K562 (cell line): ENCODE results near the gene MCCD1. TPM values are rescaled to one million over a fixed set of nuclear protein-coding genes. Genes with fewer than 3 reads are reported as not detected.
A peak's percentile ranks its signal among the peaks of the same experiment; 100 is the strongest.

Source experiments
- ARID3B ChIP-seq: fragments of 250-450 bp; sonication (Bioruptor Pico); IDR thresholded peaks from 2 replicates; pipeline ENCODE4 v1.4.0; 2020; ENCODE audit warnings: borderline replicate concordance
- HMGXB4 ChIP-seq: sonication (generic); formaldehyde crosslinking; IDR thresholded peaks from 2 replicates; pipeline ENCODE4 v1.8.1; 2023; ENCODE audit warnings: mild to moderate bottlenecking, missing genetic modification reagents
- KAT7 ChIP-seq: sonication (generic); formaldehyde crosslinking; IDR thresholded peaks from 2 replicates; pipeline ENCODE4 v1.8.0; 2022; ENCODE audit warnings: missing genetic modification reagents, mild to moderate bottlenecking, borderline replicate concordance
- MAFK ChIP-seq: IDR thresholded peaks from 2 replicates; pipeline ENCODE4 v1.6.1; 2011; ENCODE audit warnings: low read length, improper control_type of control experiment
- NCOR1 ChIP-seq: fragments of 450-650 bp; IDR thresholded peaks from 2 replicates; pipeline ENCODE4 v1.6.1; 2016; ENCODE audit warnings: mild to moderate bottlenecking, moderate library complexity
- NFIX ChIP-seq: fragments of 250-450 bp; sonication (Bioruptor Pico); IDR thresholded peaks from 2 replicates; pipeline ENCODE4 v1.4.0; 2020; ENCODE audit warnings: low read depth, mild to moderate bottlenecking, moderate library complexity
- RAD51 ChIP-seq: fragments of 450-650 bp; IDR thresholded peaks from 2 replicates; pipeline ENCODE4 v1.7.1; 2016; ENCODE audit warnings: low read depth, mild to moderate bottlenecking, borderline replicate concordance
- SRSF3 ChIP-seq: fragments of 200-400 bp; formaldehyde crosslinking; IDR thresholded peaks from 2 replicates; pipeline ENCODE4 v1.6.1; 2016; ENCODE audit warnings: mild to moderate bottlenecking, low read length, moderate library complexity; ENCODE audit not compliant: insufficient read depth
- STAT5B ChIP-seq: fragments of 250-450 bp; sonication (Bioruptor Pico); IDR thresholded peaks from 2 replicates; pipeline ENCODE4 v1.8.0; 2021; ENCODE audit warnings: mild to moderate bottlenecking, inconsistent platforms
- ZEB2 ChIP-seq: fragments of 450-650 bp; IDR thresholded peaks from 2 replicates; pipeline ENCODE4 v1.6.1; 2016
- ZNF175 ChIP-seq: fragments of 200-800 bp; sonication (Bioruptor generic); IDR thresholded peaks from 2 replicates; pipeline ENCODE4 v1.6.1; 2016; ENCODE audit warnings: low read depth, mild to moderate bottlenecking, missing genetic modification characterization, missing compliant biosample characterization
- ZNF274 ChIP-seq: IDR thresholded peaks from 2 replicates; pipeline ENCODE4 v1.6.1; 2011; ENCODE audit warnings: low read depth, mild to moderate bottlenecking, low read length, moderate library complexity, borderline replicate concordance
- ZNF408 ChIP-seq: fragments of 250-450 bp; sonication (Bioruptor Pico); IDR thresholded peaks from 2 replicates; pipeline ENCODE4 v1.4.0; 2020; ENCODE audit warnings: low read depth, mild to moderate bottlenecking, moderate library complexity
- polyA plus RNA-seq, 8 experiments: library from polyadenylated mRNA; depleted of rRNA in 4 of 8; stranded (reverse) in 5 of 8; unstranded in 3 of 8; fragments of >200 nt; fragmentation: Nextera tagmentation in 2 of 8; fragmentation: Illumina TruSeq in 1 of 8; extraction: Ambion mirVana in 2 of 8; extraction: Trizol in 1 of 8; gene quantifications; 2 replicates each; pipeline versions ENCODE4 v1.2.1 to v1.2.3, GENCODE V29; 2011 to 2014; ENCODE audit warnings: inconsistent platforms in 1 of 8, missing spikeins in 1 of 8
- total RNA-seq, 7 experiments: library from RNA; depleted of rRNA in 6 of 7; stranded (reverse); fragments of >200 nt in 6 of 7; fragmentation: Illumina TruSeq in 2 of 7; extraction: Trizol in 2 of 7; gene quantifications; 2 replicates each; pipeline versions ENCODE4 v1.2.1 to v1.2.3, GENCODE V29; 2011 to 2021; ENCODE audit warnings: low replicate concordance in 1 of 7
- TF ChIP-seq, protein P1 (sequence below), 2 experiments: fragments of 450-650 bp; IDR thresholded peaks; 2 replicates each; pipeline ENCODE4 v1.6.1; 2016; ENCODE audit warnings: mild to moderate bottlenecking in 2 of 2, borderline replicate concordance in 1 of 2, low read depth in 1 of 2, moderate library complexity in 1 of 2

The MCCD1 gene
- total and polyA plus RNA-seq, 9 of the 15 experiments (the other 6 are each of a cell fraction or from before 2014, with no cell fraction given) = not detected

GRCh38 chr6:31541658-31542521 is 13.1 kb downstream of the MCCD1 start, which contains the start of gene DDX39B (continued):
- TF ChIP-seq, protein P1, sequence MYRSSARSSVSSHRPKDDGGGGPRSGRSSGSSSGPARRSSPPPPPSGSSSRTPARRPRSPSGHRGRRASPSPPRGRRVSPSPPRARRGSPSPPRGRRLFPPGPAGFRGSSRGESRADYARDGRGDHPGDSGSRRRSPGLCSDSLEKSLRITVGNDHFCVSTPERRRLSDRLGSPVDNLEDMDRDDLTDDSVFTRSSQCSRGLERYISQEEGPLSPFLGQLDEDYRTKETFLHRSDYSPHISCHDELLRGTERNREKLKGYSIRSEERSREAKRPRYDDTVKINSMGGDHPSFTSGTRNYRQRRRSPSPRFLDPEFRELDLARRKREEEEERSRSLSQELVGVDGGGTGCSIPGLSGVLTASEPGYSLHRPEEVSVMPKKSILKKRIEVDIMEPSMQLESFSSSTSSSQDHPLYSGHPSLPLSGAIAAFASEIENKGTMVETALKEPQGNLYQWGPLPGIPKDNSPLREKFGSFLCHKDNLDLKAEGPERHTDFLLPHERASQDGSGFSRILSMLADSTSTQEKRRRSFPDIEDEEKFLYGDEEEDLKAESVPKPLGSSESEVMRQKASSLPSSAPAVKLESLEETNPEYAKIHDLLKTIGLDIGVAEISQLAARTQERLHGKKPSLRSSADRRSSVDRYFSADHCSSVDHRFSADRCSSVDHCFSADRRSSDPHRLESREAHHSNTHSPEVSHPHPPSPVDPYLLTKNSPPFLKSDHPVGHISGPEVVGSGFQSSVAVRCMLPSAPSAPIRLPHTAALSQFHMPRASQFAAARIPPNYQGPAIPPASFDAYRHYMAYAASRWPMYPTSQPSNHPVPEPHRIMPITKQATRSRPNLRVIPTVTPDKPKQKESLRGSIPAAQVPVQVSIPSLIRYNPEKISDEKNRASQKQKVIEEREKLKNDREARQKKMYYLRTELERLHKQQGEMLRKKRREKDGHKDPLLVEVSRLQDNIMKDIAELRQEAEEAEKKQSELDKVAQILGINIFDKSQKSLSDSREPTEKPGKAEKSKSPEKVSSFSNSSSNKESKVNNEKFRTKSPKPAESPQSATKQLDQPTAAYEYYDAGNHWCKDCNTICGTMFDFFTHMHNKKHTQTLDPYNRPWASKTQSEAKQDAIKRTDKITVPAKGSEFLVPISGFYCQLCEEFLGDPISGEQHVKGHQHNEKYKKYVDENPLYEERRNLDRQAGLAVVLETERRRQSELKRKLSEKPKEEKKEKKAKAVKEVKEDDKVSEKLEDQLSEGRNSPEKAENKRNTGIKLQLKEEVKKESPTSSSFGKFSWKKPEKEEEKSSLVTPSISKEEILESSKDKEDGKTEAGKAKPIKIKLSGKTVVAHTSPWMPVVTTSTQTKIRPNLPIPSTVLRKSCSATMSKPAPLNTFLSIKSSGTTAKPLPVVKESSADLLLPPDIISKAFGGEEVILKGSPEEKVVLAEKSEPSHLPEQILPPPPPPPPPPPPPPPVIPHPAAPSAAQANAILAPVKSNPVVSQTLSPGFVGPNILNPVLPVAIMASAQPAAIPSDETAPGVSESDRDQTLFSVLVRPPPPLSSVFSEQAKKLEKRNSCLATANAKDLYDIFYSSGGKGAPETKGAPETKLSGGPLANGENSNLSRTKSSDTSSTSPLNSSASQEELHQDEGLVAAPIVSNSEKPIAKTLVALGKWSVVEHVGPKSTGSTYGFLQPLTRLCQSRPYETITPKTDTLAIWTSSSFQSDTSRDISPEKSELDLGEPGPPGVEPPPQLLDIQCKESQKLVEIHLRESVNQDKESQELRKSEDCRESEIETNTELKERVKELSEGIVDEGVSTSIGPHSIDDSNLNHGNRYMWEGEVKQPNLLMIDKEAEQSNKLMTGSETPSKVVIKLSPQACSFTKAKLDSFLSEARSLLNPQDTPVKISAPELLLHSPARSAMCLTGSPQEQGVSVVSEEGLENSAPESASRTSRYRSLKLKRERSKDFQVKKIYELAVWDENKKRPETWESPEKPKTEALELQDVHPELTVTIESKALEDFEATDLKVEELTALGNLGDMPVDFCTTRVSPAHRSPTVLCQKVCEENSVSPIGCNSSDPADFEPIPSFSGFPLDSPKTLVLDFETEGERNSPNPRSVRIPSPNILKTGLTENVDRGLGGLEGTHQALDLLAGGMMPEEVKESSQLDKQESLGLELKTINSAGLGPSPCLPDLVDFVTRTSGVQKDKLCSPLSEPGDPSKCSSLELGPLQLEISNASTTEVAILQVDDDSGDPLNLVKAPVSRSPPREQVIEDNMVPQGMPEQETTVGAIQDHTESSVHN (IDR thresholded peaks at IDR 0.05; ENCODE audit: borderline replicate concordance in 1 of 2, low read depth in 1 of 2) = peak in 1 of 2 experiments; percentile 100; a peak in 2 of 4 replicates
- TF ChIP-seq ZNF175 (CRISPR knock-in tag) (no peak), HMGXB4 (CRISPR knock-in tag) (peak; percentile 64; the same call in 1 of the 2 replicates), ZEB2 (peak; percentile 27; the same call in 1 of the 2 replicates), ARID3B (CRISPR knock-in tag) (no peak; the same call in 1 of the 2 replicates), NCOR1 (peak; percentile 59), NFIX (CRISPR knock-in tag) (no peak), KAT7 (CRISPR knock-in tag) (peak; percentile 57; the same call in 1 of the 2 replicates), STAT5B (no peak), ZNF274 (no peak), ZNF408 (CRISPR knock-in tag) (no peak), SRSF3 (no peak), RAD51 (peak; percentile 37; the same call in 1 of the 2 replicates), MAFK (0 out of 2 replicates have a peak, but pooled peaks have one; percentile 11)
